Psoas muscle (tissue), 8 donors: Measurements from ENCODE around the gene NFASC. TPM values are rescaled to one million over a fixed set of nuclear protein-coding genes. Genes with fewer than 3 reads are reported as not detected.

ENCODE experiments used
- ATAC-seq, 4 donors: fragments of 200-7000 bp; cut with Tn5 transposase; one replicate each; pipeline ENCODE4 v1.9.1; 2020; ENCODE audit warnings: moderate library complexity in 3 of 4, mild to moderate bottlenecking in 2 of 4
- DNase-seq, 2 donors: peaks; one replicate each; pipeline ENCODE4 v3.0.0-alpha.2; 2020
- H3K27ac ChIP-seq: fragments of 200-600 bp; one replicate; pipeline ENCODE4 v1.8.0; 2022
- H3K27me3 ChIP-seq, 3 donors: fragments of 200-600 bp in 1 of 3; one replicate each; pipeline versions ENCODE4 v1.6.1 to v1.8.0; 2013 to 2022; ENCODE audit warnings: low read length in 2 of 3, mild to moderate bottlenecking in 2 of 3, moderate library complexity in 1 of 3; ENCODE audit not compliant: insufficient read depth in 3 of 3
- H3K36me3 ChIP-seq, 2 donors: fragments of 200-600 bp in 1 of 2; one replicate each; pipeline versions ENCODE4 v1.6.1 to v1.8.0; 2013 to 2022; ENCODE audit warnings: low read depth in 1 of 2, mild to moderate bottlenecking in 1 of 2, moderate library complexity in 1 of 2; ENCODE audit not compliant: insufficient read depth in 1 of 2
- H3K4me1 ChIP-seq: fragments of 200-600 bp; one replicate; pipeline ENCODE4 v1.8.0; 2022
- H3K4me3 ChIP-seq: fragments of 200-600 bp; one replicate; pipeline ENCODE4 v1.8.0; 2022; ENCODE audit warnings: mild to moderate bottlenecking
- H3K9me3 ChIP-seq: fragments of 200-600 bp; one replicate; pipeline ENCODE4 v1.8.0; 2022
- WGBS, 3 donors: extraction: QIAGEN DNeasy Blood & Tissue Kit; methylation state at CpG; one replicate each; pipeline versions ENCODE4 v1.1.6 to v1.1.7; 2013; 5-methylcytosine and 5-hydroxymethylcytosine counted together
- intact Hi-C, 2 donors: fragments of 100-400 bp; cut with DNase I; formaldehyde crosslinking; loops; one replicate each; pipeline versions ENCODE4 v1.11.0 to v1.14.2; 2022
- polyA plus RNA-seq, 3 donors: library from polyadenylated mRNA; stranded (reverse); fragments of 200-250 nt; gene quantifications; one replicate each; pipeline ENCODE4 v1.2.3, GENCODE V29; 2013
- total RNA-seq, 4 donors: library from RNA; stranded (reverse); fragmentation: NEBNext Ultra II Directional in 2 of 4; extraction: Animal tissue kit (Norgen Biotek cat#: 25700) in 2 of 4; gene quantifications; one replicate each; pipeline versions ENCODE4 v1.2.1 to v1.2.4, GENCODE V29; 2021 to 2023
- TF ChIP-seq, protein P1 (sequence below): fragments of 200-600 bp; IDR thresholded peaks from one replicate; pipeline ENCODE4 v1.8.0; 2022; ENCODE audit warnings: antibody characterized with exemption
- donor health status: healthy with polysubstance abuse.
- donor health status: DM: no; HTN: no; CAD: no; lungs with moderate emphysema.
- donor health status: Bipolar disorder and iron deficiency.
- donor health status: healthy.
- donor health status: DM: yes; HTN: yes; CAD: no.
- donor health status: DM: no; HTN: no; CAD: no.
- donor health status: DM: no; HTN: no; CAD: no.
- donor health status: DM: yes; HTN: yes; CAD: no.

The NFASC gene
- total and polyA plus RNA-seq, 7 donors, result 0.46 to 7.5 (median 0.90) TPM

DNA sequence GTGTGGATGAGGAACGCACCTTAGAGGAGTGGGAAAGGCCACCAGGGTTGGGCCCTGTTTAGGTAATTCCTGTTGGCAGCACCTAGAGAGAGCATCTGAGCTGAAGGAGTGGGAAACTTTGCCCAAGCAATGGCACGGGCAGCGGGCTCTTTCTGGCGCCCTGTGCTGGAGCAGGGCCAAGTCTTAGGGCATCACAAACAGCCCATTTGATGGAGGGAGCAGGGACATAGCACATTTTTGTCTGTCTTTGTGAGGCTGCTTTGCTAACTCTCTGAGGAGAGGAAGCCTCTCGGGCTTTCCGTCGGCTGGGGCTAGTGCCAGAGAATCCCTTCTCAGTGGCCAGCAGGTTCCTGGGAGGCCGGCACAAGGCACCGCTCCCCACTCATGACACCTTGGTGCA lies 149.8 kb downstream of the NFASC start:
- Histone ChIP-seq H3K36me3 (no peaks in the 10 kb centered on the region), H3K4me3 (no peak overlapping the region), H3K27ac (no peak overlapping the region), H3K9me3 (no peaks in the 10 kb centered on the region), H3K4me1 (no peaks in the 10 kb centered on the region), H3K27me3 (peaks cover 0 to 2% (median 0%) of the 10 kb centered on the region in 3 donors)
- DNase-seq (no peak), ATAC-seq (no peak)
- TF ChIP-seq, protein P1, sequence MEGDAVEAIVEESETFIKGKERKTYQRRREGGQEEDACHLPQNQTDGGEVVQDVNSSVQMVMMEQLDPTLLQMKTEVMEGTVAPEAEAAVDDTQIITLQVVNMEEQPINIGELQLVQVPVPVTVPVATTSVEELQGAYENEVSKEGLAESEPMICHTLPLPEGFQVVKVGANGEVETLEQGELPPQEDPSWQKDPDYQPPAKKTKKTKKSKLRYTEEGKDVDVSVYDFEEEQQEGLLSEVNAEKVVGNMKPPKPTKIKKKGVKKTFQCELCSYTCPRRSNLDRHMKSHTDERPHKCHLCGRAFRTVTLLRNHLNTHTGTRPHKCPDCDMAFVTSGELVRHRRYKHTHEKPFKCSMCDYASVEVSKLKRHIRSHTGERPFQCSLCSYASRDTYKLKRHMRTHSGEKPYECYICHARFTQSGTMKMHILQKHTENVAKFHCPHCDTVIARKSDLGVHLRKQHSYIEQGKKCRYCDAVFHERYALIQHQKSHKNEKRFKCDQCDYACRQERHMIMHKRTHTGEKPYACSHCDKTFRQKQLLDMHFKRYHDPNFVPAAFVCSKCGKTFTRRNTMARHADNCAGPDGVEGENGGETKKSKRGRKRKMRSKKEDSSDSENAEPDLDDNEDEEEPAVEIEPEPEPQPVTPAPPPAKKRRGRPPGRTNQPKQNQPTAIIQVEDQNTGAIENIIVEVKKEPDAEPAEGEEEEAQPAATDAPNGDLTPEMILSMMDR, result no peak
- 67 to 76% (median 73%) methylated on average over 9 of the region's 9 CpGs for WGBS, 3 donors
- intact Hi-C loops, result no loop called here

DNA sequence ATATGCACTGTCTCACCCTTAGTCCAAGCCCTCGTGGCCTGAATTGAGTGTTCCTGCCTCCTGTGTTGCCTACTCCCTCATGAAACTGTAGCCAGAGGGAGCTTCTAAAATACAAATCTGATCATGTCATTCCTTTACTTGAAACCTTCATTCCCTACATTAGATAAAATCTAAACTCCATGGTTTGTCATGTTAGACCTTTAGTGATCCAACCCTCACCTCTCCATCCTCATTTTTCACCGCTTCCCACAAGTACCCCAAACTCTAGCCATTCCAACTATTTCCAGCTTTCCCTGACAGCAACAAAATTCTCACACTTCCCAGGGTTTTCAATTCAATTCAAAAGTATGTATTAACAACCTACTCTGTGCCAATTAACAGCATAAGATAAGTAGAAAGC lies 154.0 kb downstream of the NFASC start:
- ATAC-seq (no peak), DNase-seq (no peak)
- Histone ChIP-seq H3K27me3 (peaks cover 0 to 6% (median 3%) of the 10 kb centered on the region in 3 donors), H3K27ac (no peak overlapping the region), H3K9me3 (no peaks in the 10 kb centered on the region), H3K36me3 (no peaks in the 10 kb centered on the region), H3K4me3 (no peak overlapping the region), H3K4me1 (no peaks in the 10 kb centered on the region)
- intact Hi-C loops, result no loop called here
- TF ChIP-seq, protein P1, result no peak
- WGBS, 3 donors, result 86 to 92% (median 91%) methylated on average over 2 of the region's 2 CpGs

DNA sequence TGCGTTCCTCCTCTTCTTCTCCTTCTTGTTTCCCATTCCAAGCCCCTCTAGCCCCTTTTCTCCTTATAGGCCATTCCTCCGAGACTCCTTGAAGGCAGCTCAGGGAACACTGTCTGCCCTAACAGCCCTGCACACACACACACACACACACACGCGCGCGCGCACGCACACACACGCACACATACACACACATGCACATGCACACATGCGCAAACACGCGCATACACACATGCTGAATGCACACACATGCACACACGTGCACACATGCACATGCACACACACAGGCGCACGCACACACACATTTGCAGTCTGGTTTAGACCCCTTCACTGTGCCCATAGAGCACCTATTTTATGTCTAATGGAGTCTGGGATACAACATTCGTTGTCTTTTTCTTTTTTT lies 154.6 kb downstream of the NFASC start:
- Histone ChIP-seq H3K9me3 (no peaks in the 10 kb centered on the region), H3K27ac (no peak overlapping the region), H3K4me3 (no peak overlapping the region), H3K27me3 (peaks cover 0 to 5% (median 3%) of the 10 kb centered on the region in 3 donors), H3K4me1 (no peaks in the 10 kb centered on the region), H3K36me3 (no peaks in the 10 kb centered on the region)
- 90 to 92% (median 92%) methylated on average over 16 of the region's 16 CpGs for WGBS, 3 donors
- TF ChIP-seq, protein P1, result no peak
- DNase-seq (no peak), ATAC-seq (no peak)
- intact Hi-C loops, result no loop called here

DNA sequence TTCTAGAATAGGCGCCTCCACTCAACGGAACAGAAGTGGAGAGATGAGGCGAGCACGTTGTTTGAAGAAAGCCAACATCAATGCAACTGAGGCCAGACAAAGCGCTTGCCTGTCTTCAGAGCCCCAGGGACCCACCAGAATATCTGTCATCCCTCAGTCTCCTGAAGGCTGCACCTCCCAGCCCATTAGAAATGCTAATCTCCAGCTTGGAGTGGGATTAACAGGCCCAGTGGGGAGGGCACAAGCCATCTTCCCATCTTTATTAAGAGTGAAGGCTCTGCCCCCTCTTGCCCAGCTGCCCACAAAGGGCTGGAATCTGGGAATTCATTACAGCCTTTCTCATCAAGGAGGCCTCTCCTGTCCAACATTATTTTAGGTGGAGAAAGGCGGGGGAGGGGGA lies 155.5 kb downstream of the NFASC start:
- ATAC-seq, result no peak
- no peak overlapping the region for H3K27ac ChIP-seq
- no peaks in the 10 kb centered on the region for H3K9me3 ChIP-seq
- DNase-seq, result no peak
- TF ChIP-seq, protein P1, result no peak
- 69 to 82% (median 71%) methylated on average over 6 of the region's 6 CpGs for WGBS, 3 donors
- peaks cover 0 to 4% (median 3%) of the 10 kb centered on the region in 3 donors for H3K27me3 ChIP-seq
- H3K4me1 ChIP-seq, result no peaks in the 10 kb centered on the region
- H3K4me3 ChIP-seq, result no peak overlapping the region
- intact Hi-C loops, result no loop called here
- H3K36me3 ChIP-seq, result no peaks in the 10 kb centered on the region

DNA sequence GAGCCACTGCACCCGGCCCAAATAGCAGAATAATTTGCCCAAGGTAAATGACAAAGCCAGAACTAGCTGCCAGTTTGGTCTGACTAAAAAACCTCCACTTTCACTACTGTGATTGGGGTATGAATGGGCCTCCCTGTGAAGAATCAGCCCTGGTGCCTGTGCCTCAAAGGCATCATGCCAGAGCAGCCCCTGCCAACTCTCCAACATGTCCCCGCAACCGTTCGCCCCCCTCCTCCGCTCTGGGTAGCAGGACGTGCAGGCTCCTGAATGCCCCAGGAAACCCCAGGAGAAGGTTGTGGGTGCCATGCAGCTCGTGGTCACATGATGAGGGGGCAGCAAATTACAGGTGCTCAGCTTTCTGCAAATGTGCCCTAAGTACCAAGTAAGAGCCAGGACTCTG lies 157.7 kb downstream of the NFASC start:
- 56 to 75% (median 60%) methylated on average over 7 of the region's 7 CpGs for WGBS, 3 donors
- TF ChIP-seq, protein P1, result no peak

More for the DNA sequence above, 157.7 kb downstream of the NFASC start:
- Histone ChIP-seq H3K9me3 (no peaks in the 10 kb centered on the region), H3K4me1 (no peaks in the 10 kb centered on the region), H3K27ac (no peak overlapping the region), H3K27me3 (peaks cover 0 to 6% (median 3%) of the 10 kb centered on the region in 3 donors), H3K36me3 (no peaks in the 10 kb centered on the region), H3K4me3 (no peak overlapping the region)
- DNase-seq, result no peak
- no peak for ATAC-seq
- intact Hi-C loops, result no loop called here
